HEK293 (cell line): Measurements from ENCODE around the gene IPO9.

Source experiments
- PRDM6 ChIP-seq: fragments of 450-650 bp; formaldehyde crosslinking; IDR thresholded peaks from 2 replicates; pipeline ENCODE4 v1.5.1; 2017; ENCODE audit warnings: missing biosample characterization, missing genetic modification characterization
- RBAK ChIP-seq: fragments of 450-650 bp; formaldehyde crosslinking; IDR thresholded peaks from 2 replicates; pipeline ENCODE4 v1.5.1; 2016; ENCODE audit warnings: missing biosample characterization, missing genetic modification characterization
- ZEB2 ChIP-seq: fragments of 450-650 bp; formaldehyde crosslinking; IDR thresholded peaks from 2 replicates; pipeline ENCODE4 v1.5.1; 2016; ENCODE audit warnings: missing biosample characterization, missing genetic modification characterization
- ZFP3 ChIP-seq: fragments of 450-650 bp; formaldehyde crosslinking; IDR thresholded peaks from 2 replicates; pipeline ENCODE4 v1.5.1; 2016; ENCODE audit warnings: low read depth, missing biosample characterization, missing genetic modification characterization
- ZNF114 ChIP-seq: fragments of 450-650 bp; formaldehyde crosslinking; IDR thresholded peaks from 2 replicates; pipeline ENCODE4 v1.5.0; 2017; ENCODE audit warnings: missing biosample characterization, missing genetic modification characterization
- TF ChIP-seq, protein P1 (sequence below): fragments of 450-650 bp; formaldehyde crosslinking; IDR thresholded peaks from 2 replicates; pipeline ENCODE4 v1.5.1; 2016; ENCODE audit warnings: missing biosample characterization, missing genetic modification characterization
- TF ChIP-seq, protein P2 (sequence below): fragments of 450-650 bp; formaldehyde crosslinking; IDR thresholded peaks from 2 replicates; pipeline ENCODE4 v1.5.1; 2016; ENCODE audit warnings: missing biosample characterization, missing genetic modification characterization

DNA sequence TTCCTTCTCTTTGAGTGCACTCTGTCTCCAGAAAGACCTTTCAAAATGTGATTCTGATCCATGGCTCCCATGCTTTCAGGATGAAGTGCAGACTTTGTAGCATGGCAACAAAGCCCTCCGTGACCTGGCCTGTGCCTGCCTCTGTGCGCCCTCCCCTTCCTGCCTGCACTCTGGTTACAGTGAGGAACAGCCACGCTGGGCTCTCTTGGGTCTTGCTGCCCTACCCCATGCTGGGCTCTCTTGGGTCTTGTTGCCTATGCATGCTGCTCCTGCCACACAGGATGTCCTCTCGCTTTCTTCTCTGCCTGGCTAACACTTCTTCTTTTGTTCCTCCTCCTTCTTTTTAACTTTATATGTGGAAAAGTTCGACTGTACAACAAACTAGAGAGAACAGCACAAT, 89.4 kb downstream of the IPO9 start:
- TF ChIP-seq PRDM6 (no peak), ZEB2 (tag by site-specific recombination) (no peak), ZFP3 (tag by site-specific recombination) (no peak), RBAK (tag by site-specific recombination) (no peak), ZNF114 (tag by site-specific recombination) (no peak)
- TF ChIP-seq, protein P1, sequence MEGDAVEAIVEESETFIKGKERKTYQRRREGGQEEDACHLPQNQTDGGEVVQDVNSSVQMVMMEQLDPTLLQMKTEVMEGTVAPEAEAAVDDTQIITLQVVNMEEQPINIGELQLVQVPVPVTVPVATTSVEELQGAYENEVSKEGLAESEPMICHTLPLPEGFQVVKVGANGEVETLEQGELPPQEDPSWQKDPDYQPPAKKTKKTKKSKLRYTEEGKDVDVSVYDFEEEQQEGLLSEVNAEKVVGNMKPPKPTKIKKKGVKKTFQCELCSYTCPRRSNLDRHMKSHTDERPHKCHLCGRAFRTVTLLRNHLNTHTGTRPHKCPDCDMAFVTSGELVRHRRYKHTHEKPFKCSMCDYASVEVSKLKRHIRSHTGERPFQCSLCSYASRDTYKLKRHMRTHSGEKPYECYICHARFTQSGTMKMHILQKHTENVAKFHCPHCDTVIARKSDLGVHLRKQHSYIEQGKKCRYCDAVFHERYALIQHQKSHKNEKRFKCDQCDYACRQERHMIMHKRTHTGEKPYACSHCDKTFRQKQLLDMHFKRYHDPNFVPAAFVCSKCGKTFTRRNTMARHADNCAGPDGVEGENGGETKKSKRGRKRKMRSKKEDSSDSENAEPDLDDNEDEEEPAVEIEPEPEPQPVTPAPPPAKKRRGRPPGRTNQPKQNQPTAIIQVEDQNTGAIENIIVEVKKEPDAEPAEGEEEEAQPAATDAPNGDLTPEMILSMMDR, result no peak
- TF ChIP-seq, protein P2, sequence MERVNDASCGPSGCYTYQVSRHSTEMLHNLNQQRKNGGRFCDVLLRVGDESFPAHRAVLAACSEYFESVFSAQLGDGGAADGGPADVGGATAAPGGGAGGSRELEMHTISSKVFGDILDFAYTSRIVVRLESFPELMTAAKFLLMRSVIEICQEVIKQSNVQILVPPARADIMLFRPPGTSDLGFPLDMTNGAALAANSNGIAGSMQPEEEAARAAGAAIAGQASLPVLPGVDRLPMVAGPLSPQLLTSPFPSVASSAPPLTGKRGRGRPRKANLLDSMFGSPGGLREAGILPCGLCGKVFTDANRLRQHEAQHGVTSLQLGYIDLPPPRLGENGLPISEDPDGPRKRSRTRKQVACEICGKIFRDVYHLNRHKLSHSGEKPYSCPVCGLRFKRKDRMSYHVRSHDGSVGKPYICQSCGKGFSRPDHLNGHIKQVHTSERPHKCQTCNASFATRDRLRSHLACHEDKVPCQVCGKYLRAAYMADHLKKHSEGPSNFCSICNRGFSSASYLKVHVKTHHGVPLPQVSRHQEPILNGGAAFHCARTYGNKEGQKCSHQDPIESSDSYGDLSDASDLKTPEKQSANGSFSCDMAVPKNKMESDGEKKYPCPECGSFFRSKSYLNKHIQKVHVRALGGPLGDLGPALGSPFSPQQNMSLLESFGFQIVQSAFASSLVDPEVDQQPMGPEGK (tag by site-specific recombination), result no peak
